Ascending aorta (tissue), 2 donors: ENCODE results near the gene USP49. TPM values are rescaled to one million over a fixed set of nuclear protein-coding genes. Genes with fewer than 3 reads are reported as not detected.

ENCODE experiments used
- DNase-seq, 2 donors: peaks; one replicate each; pipeline ENCODE4 v3.0.0-alpha.2; 2019; ENCODE audit warnings: low spot score in 2 of 2
- H3K27ac ChIP-seq, 2 donors: fragments of 200-600 bp; sonication (generic); one replicate each; pipeline ENCODE4 v1.5.1; 2016 to 2017; ENCODE audit warnings: mild to moderate bottlenecking in 1 of 2
- H3K27me3 ChIP-seq: fragments of 200-600 bp; sonication (generic); one replicate; pipeline ENCODE4 v1.5.1; 2017
- H3K36me3 ChIP-seq, 2 donors: fragments of 200-600 bp; sonication (generic); one replicate each; pipeline ENCODE4 v1.5.1; 2016
- H3K4me1 ChIP-seq, 2 donors: fragments of 200-600 bp; sonication (generic); one replicate each; pipeline ENCODE4 v1.5.1; 2016 to 2017; ENCODE audit warnings: mild to moderate bottlenecking in 1 of 2
- H3K4me3 ChIP-seq, 2 donors: fragments of 200-600 bp; sonication (generic); one replicate each; pipeline ENCODE4 v1.5.1; 2016 to 2017; ENCODE audit warnings: mild to moderate bottlenecking in 1 of 2
- H3K9me3 ChIP-seq, 2 donors: fragments of 200-600 bp; sonication (generic); one replicate each; pipeline ENCODE4 v1.5.1; 2016
- intact Hi-C: fragments of 100-400 bp; cut with DNase I; formaldehyde crosslinking; loops from one replicate; pipeline ENCODE4 v1.15.1; 2023
- total RNA-seq: library from RNA; depleted of rRNA; stranded (reverse); fragments of >200 nt; gene quantifications from one replicate; pipeline ENCODE4 v1.1.0, GENCODE V29; 2016
- TF ChIP-seq, protein P1 (sequence below), 3 experiments: fragments of 200-600 bp in 2 of 3; fragments of 450-650 bp in 1 of 3; sonication (generic) in 2 of 3; IDR thresholded peaks; one replicate each; pipeline ENCODE4 v1.5.1; 2016 to 2019; ENCODE audit warnings: antibody characterized with exemption in 3 of 3, mild to moderate bottlenecking in 1 of 3, moderate library complexity in 1 of 3

USP49 gene
- total RNA-seq, 1 donor from 2014 or later, result 8.7 TPM

DNA sequence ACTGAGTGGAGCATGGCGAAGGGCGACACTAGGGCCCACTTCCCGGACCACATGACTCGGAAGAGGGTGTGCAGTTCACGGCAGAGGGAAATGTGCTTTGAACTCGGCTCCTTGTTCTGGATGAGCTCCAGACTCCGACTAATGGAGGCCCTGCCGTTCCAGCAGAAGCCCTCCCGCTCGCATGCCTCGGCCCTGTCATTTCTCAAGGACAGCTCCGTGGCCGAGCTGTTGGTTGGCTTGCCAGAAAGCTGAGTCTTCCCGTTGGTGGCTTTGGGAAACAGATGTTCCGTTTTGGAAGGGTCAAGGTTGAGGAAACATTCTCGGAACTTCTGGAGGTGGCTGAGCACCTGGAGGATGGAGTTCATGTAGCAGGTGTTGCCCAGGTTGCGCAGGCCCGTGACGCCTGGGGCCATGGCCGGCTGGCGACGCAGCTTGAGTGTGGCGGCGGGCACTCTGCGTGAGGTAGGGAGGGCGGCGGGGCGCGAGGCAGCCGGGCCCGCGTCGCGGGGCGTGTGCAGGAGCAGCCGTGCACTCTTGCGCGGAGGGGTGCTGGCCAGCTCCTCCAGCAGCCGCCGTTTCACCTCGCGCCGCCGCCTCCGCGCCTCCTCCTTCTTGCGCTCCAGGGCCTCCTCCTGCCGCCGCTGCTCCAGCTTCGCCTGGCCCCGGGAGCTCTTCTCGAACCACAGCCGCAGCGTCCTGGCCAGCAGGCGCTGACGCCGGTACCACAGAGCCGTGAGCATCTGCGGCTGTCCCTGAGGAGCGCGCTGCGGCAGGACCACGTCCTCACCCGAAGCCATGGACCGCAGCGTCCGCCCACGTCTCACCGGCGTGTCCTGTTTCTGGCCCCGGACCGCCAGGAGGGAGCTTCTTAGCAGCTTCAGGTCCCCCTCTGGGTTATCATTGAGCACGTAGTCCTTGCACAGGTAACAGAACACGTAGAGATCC, 89.1 kb downstream of the USP49 start:
- peaks cover 7 to 13% of the 10 kb centered on the region in 2 donors for H3K36me3 ChIP-seq
- no peaks in the 10 kb centered on the region for H3K4me1 ChIP-seq
- no peak overlapping the region for H3K4me3 ChIP-seq
- TF ChIP-seq, protein P1, sequence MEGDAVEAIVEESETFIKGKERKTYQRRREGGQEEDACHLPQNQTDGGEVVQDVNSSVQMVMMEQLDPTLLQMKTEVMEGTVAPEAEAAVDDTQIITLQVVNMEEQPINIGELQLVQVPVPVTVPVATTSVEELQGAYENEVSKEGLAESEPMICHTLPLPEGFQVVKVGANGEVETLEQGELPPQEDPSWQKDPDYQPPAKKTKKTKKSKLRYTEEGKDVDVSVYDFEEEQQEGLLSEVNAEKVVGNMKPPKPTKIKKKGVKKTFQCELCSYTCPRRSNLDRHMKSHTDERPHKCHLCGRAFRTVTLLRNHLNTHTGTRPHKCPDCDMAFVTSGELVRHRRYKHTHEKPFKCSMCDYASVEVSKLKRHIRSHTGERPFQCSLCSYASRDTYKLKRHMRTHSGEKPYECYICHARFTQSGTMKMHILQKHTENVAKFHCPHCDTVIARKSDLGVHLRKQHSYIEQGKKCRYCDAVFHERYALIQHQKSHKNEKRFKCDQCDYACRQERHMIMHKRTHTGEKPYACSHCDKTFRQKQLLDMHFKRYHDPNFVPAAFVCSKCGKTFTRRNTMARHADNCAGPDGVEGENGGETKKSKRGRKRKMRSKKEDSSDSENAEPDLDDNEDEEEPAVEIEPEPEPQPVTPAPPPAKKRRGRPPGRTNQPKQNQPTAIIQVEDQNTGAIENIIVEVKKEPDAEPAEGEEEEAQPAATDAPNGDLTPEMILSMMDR (IDR thresholded peaks at IDR 0.05), result no peak
- DNase-seq, result no peak
- H3K27me3 ChIP-seq, result no peaks in the 10 kb centered on the region
- intact Hi-C loops, result no loop called here
- H3K9me3 ChIP-seq, result no peaks in the 10 kb centered on the region
- no peak overlapping the region for H3K27ac ChIP-seq

GRCh38 chr6:41801380-41801779, 93.8 kb downstream of the USP49 start:
- Histone ChIP-seq H3K9me3 (no peaks in the 10 kb centered on the region), H3K27ac (no peak overlapping the region), H3K36me3 (peaks cover 7 to 22% of the 10 kb centered on the region in 2 donors), H3K27me3 (no peaks in the 10 kb centered on the region), H3K4me3 (no peak overlapping the region), H3K4me1 (no peaks in the 10 kb centered on the region)
- intact Hi-C loops, result no loop called here
- TF ChIP-seq, protein P1 (IDR thresholded peaks at IDR 0.05), result no peak
- no peak for DNase-seq

DNA sequence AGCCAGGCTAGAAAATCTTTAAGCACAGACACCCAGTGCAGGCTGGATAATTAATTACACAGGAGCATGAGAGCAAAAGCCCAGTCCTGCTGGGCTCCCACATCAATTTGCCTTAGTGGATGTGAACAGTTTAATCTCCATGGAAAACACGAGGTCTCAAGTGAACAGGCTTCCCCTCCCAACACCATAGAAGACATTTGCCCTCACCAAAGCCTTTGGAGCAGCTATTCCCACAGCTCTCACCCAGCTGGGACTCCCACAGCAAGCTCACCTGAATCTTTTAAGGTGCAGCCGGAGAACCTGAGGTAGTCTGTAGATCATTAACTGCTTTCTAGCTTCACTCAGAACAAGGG, 95.6 kb downstream of the USP49 start:
- Histone ChIP-seq H3K27ac (no peak overlapping the region), H3K9me3 (no peaks in the 10 kb centered on the region), H3K27me3 (no peaks in the 10 kb centered on the region), H3K4me3 (no peak overlapping the region), H3K4me1 (no peaks in the 10 kb centered on the region), H3K36me3 (peaks cover 10 to 22% of the 10 kb centered on the region in 2 donors)
- no peak for DNase-seq
- TF ChIP-seq, protein P1 (IDR thresholded peaks at IDR 0.05), result no peak
- intact Hi-C loops, result no loop called here

- intact Hi-C loops, result no loop called here
- no peak for DNase-seq
Measured at GRCh38 chr6:41798901-41799558, 96.1 kb downstream of the USP49 start.

DNA sequence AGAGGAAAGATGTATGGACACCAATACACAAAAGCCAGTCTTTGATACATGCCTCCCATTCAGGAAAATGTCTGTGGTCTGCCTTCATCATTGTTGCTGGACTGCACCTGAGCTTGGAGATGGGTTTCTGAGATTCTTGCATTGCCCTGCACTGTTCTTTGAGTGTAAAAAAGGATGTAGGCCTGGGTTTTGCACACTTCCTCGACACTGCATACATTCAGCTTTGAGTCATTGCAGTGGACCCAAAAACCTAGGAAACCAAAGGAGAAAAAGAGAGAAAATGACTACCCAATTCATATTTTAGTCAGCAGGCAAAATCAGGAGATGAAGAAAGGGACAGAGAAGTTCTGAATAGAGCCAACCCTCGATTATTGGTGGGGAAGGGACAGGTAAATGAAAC, 98.7 kb downstream of the USP49 start:
- Histone ChIP-seq H3K36me3 (peaks cover 10 to 34% of the 10 kb centered on the region in 2 donors), H3K27me3 (no peaks in the 10 kb centered on the region), H3K27ac (no peak overlapping the region), H3K4me3 (no peak overlapping the region), H3K4me1 (no peaks in the 10 kb centered on the region), H3K9me3 (no peaks in the 10 kb centered on the region)
- DNase-seq, result no peak
- TF ChIP-seq, protein P1 (IDR thresholded peaks at IDR 0.05), result no peak
- intact Hi-C loops, result no loop called here

More at GRCh38 chr6:41798901-41799558, 96.1 kb downstream of the USP49 start:
- Histone ChIP-seq H3K27ac (no peak overlapping the region), H3K4me3 (no peak overlapping the region), H3K27me3 (no peaks in the 10 kb centered on the region), H3K4me1 (no peaks in the 10 kb centered on the region), H3K36me3 (peaks cover 10 to 22% of the 10 kb centered on the region in 2 donors), H3K9me3 (no peaks in the 10 kb centered on the region)
- TF ChIP-seq, protein P1 (IDR thresholded peaks at IDR 0.05), result no peak
